HG02588 (cell line): ENCODE measurements around the gene MMRN2.
"Not testable (repeated sequence)": the region's sequence is repeated elsewhere in the genome, so short reads cannot be mapped to it uniquely, and the experiment has no call there.

Source experiments
- ATAC-seq: cut with Tn5 transposase; IDR thresholded peaks from one replicate; pipeline ENCODE4 v1.9.1; 2021; ENCODE audit warnings: mild to moderate bottlenecking, moderate library complexity; ENCODE audit not compliant: unreplicated experiment

The MMRN2 gene

DNA sequence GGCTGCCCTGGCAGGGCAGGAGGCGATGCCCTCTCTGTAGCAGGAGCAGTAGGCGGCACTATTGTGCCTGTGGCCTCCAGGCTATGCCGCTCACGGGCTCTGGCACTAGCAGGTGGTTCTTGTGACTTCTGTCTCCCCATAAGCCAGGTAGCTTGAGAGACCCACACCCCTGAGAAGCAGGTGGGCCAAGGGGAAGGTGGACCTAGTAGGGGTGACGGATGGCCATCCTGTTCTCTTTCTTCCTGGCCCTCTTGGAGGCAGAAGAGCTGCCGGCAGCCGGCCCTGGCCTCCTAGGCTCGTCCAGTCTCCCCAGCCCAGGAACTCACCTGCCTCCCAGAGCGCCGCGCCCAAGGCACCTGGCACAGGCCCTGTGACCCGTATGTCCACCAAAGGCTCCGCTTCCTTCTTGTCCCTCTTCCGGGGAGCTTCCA, 15.4 kb downstream of the MMRN2 start:
- no peak for ATAC-seq

DNA sequence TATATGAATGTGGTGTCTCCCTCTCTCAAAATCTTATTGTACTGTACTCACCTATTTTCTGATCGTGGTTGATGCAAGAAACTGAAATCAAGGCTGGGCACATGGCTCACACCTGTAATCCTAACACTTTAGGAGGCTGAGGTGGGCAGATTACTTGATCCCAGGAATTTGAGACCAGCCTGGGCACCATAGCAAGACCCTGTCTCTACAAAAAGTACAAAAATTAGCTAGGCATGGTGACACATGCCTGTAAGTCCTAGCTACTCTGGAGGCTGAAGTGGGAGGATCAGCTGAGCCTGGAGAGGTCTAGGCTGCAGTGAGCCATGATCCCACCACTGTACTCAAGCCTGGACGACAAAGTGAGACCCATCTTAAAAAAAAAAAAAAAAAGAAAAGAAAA, 16.0 kb downstream of the MMRN2 start:
- no peak for ATAC-seq

DNA sequence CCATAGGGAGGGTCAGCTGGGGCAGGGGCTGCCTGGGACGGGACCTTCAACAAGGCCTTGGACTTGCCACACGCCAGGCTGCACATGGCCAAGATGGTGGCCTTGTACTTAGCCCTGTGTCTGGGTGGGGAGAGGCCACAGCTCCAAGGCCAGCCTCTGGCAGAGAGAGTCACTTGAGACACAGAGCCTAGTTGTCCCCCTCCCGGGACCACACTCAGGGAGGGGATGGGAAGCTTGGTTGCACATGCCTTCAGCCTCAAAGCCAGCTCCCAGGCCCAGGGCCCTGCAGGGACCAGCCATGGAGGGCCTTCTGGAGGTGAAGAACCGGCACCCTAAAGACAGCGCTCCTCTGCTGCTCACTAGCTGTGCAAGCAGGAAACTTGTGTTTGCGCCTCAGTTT, 16.7 kb downstream of the MMRN2 start:
- ATAC-seq = no peak

DNA sequence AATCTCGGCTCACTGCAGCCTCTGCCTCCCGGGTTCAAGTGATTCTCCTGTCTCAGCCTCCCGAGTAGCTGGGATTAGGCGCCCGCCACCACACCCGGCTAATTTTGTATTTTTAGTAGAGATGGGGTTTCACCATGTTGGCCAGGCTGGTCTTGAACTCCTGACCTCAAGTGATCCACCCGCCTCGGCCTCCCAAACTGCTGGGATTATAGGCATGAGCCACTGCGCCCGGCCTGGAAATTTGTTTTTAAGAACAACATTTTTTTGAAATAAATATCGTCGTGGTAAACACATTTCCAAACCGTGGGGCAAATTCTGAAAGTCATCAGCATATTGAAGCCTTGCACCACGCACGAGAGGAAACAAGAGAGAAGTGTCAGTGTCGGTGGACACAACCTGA, 17.3 kb downstream of the MMRN2 start:
- ATAC-seq = not testable (repeated sequence)

DNA sequence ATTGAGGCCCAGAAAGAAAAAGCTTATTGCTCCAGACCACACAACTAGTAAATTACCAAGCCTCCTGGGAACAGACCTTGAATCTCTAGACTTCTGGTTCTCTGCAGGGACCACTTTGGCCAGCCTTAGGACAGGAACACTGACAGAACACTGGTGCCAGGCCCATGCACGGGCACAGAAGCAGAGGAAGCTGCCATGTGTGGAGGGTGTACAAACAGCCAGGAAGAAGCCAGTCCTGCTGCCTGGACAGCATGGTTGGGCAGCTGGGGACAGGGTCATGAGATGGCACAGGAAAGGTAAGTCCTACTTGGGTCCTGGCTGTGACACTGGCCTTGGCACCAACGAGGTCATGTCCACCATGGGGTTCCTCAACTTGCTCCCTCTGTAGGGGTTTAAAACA, 19.2 kb downstream of the MMRN2 start:
- ATAC-seq = no peak

DNA sequence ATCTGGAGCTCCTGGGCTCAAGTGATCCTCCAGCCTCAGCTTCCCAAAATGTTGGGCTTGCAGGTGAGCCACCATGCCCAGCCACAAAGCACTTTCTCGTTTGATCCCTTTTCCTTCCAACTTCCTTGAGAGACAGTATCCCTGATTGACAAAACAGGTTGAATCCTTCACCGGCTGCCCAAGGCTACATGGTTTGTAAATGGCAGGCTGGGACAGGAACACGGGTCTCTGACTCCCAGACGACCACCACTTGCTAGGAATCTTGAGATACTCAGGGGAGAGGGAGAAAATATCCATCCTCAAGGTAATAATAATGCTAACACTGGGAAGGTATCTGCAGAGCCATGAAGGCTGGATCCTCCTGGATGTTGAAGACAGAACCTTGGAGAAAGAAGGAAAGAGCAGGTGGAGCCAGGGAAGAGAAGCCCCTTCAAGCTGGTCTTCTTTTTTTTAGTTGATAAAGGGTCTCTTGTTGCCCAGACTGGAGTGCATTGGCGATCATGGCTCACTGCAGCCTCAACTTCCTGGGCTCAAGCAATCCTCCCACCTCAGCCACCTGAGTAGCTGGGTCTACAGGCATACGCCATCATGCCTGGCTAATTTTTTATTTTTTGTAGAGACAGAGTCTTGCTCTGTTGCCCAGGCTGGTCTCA, 19.8 kb downstream of the MMRN2 start:
- no peak for ATAC-seq

DNA sequence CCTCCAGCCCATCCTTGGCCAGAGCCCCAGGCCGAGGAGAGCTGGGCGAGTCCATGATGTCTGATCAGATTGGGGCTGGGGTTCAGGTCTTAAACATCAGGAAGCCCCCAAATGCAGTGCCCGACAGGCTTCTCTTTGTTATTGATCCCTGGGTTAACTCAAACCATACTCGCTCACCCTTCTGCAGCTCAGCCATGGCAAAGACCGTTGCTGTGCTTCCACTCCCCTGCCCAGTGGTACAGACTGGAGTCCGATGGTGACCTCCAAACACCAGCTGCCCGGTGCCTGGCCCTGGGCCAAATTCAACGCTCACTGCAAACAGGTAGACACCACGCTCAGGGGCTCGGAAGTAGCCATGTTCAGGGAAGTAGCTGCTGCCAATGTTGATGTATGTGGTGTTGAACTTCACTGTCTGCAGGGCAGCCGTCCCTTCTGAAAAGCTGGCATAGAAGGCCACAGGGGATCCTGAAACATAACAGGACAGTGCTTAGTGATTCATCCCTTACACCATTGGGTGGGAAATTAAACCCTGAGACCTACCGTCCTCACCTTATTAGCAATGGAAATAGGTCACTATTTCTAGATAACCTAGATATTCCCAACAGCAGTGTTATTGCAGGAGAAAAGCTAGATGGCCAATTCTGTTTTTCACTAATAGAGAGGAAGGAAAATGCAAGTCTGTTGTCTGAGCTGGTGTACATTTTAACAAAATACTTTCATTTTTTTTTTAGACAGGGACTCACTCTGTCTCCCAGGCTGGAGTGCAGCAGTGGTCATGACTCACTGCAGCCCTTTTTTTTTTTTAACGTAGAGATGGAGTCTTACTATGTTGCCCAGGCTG, 20.5 kb downstream of the MMRN2 start:
- no peak for ATAC-seq

DNA sequence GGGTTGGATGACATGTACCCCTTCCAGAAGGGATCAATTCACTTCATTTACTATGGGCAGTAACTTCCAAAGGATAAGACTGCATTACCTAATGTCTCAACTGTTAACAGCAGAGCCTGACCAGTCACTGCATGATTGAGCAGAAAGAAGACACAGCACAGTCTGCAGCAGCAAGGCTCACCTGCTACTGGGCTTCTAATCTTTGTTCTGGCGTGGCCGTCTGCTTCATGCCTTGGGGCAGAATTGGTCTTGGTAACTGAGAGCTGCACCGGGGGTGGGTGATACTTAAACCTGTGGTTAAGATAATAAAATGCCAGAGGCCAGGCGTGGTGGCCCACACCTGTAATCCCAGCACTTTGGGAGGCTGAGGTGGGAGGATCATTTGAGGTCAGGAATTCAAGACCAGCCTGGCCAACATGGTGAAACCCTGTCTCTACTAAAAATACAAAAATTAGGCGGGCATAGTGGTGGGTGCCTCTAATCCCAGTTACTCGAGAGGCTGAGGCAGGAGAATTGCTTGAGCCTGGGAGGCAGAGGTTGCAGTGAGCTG, 23.2 kb downstream of the MMRN2 start:
- not testable (repeated sequence) for ATAC-seq

DNA sequence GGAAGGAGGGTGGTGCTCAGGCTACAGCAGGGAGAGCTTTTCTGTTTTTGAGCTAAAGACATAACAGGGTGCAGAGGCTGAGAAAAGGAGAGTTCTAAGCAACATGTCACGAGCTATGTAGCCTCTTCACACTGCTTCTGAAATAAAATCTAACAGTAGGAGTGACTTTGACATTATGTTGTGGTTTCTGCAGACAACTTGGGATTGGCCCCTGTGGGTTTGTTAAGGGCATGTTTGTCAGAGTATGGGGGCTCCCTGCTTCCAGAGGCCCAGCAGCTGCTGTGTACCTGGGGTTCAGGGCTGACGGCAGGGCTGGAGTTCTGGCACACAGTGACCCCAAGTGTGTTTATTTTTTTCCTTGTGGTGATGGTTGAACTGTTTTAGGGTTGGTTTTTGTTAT, 24.7 kb downstream of the MMRN2 start:
- no peak for ATAC-seq

DNA sequence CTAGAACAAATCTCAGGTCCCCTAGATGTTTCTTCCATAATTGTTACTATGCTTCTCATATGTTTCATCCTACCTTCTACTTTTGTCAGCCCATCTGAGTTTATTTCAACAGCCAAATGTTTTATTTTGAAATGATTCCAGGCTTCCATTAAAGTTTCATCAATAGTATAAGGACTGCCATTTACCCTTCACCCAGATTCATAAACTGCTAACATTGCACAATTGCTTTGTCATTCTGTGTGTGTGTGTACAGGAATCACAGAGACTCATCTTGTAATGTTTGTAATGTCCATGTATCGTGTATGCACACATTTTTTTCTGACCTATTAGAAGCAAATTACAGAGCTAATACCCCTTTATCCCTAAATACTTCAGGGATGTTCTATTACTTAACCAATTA, 25.5 kb downstream of the MMRN2 start:
- ATAC-seq = no peak

DNA sequence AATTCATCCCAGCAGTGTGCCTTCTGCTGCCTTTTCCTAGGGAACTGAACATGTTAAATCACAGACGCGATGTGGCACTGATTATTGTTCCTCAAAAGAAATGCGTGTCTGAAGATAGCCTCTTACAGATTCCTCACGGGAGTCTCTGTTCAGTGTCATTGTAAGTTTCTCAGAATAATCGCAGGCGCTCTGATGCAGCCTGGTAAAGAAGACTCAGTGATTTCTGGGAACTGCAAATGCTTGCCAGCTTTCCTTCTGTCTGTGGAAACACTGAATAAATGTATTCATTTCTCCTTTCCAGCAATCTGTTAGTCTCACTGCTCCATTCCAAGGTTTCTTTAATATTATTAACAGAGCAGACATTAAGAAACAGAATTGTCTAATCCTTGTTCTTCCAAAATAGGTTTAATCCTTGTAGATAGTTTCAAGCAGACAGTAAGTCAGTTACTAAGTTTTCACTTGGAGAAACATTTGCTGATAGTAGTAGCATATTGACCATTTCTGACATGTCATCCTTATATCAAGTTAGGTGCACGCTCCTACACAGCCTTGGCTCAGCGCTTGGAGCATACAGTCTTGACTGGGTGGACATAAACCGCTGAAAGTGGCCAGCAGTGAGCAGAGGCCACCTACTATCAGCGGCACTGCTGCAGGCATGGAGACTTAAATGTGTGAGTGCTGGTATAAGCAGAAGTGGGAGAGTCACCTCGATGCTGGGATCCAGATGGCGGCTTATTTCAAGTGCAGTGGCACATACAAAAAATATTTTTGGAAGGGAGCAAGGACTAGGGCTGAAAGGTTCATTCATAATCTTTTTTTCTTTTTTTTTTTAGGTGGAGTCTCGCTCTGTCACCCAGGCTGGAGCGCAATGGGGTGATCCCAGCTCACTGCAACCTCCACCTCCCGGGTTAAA, 27.7 kb downstream of the MMRN2 start:
- no peak for ATAC-seq

DNA sequence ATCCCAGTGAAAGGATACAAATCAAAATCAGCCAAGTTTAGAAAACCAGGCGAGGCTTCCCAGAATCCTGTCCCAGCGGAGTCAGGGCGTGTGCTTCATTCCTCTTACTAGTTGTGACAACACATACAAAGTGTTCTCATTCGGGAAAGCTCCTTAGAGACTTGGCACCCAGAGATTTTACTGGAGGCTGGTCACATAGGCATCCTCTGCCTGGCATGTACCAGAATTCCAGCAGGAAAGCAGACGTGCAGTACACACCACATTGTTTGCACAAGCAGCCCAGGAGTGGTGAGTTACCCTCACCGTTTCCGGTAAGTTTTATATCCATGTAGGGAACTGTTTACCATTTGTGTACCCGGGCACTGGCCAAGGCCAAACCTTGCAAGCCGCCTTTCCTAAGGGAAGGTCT, 34.9 kb downstream of the MMRN2 start:
- no peak for ATAC-seq

DNA sequence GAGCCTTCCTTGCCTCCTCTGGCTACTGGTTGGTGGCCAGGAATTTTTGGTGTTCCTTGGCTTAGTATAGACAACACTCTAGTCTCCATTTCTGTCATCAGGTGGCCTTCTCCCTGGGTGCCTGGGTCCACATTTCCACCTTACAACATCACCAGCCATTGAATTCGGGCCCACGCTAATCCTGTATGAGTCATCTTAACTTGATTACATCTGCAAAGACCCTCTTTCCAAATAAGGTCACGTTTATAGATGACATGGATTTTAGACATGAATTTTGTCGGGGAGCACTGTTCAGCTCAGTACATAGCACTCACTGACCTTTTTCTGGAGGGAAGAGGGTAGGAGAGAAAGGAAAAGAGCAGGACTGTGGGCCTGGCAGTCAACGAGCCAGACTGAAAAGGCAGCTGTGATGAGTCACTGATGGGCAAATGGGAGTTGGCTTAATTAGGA, 39.4 kb downstream of the MMRN2 start:
- ATAC-seq = no peak

DNA sequence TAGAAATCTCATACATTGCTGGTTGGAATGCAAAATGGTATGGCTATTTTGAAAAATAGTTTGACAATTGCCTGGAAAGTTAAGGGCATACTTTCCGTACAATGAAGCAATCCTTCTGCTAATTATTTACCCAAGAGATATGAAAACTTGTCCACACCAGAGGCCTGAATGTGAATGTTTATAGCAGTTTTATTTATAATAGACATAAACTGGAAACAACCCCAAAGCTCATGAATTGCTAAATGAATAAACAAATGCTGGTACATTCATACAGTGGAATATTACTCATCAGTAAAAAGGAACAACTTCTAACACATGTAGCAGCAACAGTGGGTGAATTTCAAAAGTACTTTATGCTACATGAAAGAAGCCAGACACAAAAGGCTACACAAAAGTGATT, 42.7 kb downstream of the MMRN2 start:
- no peak for ATAC-seq

DNA sequence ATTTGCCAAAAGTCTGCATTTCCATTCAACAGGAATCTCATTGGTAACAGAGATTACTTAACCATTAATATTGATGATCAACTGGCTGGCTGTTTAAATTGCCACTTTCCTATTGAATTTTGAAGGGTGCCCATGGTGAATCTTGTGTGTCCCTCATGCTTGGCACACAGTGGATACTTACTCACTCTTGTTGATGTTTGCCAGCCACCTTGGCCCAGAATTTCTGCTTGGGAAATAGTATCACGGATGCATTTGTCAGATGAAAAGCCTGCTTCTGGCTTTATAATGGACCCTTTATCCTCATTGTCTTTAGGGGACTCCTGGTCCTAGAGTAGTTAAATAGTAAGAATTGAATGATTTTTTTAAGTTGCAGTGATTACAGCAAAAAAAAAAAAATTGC, 52.0 kb downstream of the MMRN2 start:
- no peak for ATAC-seq

DNA sequence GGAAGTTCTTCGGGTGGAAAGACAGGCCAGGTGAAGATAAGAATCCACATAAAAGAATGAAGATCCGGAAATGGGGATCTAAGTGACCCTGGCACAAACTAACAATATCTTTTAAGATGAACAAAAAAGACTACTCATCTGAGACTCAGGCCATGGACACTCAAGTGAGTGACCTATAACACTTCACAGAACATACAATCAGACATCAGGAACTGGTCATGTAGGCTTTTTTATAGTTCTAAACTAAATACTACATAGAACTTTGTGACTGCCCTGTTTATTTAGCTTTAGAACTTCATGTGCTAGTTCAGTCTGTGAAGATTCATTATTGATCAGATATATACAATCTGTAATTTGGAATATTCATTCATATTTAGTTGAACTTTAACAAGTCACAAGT, 52.8 kb downstream of the MMRN2 start:
- ATAC-seq = no peak

DNA sequence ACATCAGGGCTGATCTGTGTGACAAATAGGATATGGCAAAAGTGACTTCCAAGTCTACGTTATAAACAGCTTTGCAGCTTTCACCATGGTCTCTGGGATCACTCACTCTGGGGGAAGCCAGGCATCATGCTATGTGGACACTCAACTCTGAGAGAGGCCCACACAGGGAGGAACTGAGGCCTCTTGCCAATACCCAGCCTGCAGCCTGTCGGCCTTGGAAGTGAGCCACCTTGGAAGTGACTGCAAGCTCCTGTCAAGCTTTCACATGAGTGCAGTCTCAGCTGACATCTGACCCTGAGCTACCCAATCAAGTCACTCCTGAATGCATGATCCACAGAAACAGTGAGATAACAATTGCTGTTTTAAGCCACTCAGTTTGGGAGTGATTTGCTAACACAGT, 56.5 kb downstream of the MMRN2 start:
- no peak for ATAC-seq

DNA sequence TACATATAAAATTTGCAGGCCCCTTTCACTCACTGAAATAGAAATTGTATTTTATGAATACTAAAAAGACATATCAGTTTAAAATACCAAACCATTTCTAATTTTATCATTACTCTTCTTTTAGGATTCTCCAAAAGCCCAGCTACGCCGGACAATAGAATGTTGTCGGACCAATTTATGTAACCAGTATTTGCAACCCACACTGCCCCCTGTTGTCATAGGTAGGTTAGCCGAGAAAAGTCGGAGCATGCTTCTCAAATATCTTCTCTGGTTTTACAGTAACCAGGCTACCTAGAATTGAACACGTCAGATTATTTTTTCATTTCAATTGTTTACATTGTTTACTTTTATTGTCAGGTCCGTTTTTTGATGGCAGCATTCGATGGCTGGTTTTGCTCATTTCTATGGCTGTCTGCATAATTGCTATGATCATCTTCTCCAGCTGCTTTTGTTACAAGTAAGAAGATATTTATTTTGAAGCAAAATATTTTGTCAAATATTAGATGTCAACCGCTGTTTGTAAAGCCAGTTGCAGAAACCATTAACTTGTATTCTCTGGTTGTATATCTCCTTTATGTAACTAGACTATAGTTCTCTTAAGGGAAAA, 57.6 kb downstream of the MMRN2 start:
- no peak for ATAC-seq

DNA sequence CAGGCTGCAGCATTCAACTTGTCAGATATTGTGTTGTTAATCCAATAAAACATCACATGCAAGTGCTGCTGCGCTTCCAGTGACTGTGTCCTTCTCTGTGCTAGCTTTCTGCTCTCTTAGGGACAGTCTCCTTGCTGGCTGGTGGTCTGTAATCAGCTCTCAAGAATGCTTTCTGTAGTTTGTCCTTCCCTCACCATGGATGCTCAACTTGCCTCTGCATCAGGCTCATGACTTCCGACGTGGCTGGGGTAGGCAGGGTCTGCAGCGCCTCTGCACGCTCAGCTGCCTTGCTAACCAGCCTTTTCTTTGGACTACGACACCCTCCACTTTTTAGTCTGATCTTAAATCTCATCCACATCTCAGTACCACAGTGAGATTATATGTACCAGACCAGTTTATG, 58.3 kb downstream of the MMRN2 start:
- no peak for ATAC-seq

DNA sequence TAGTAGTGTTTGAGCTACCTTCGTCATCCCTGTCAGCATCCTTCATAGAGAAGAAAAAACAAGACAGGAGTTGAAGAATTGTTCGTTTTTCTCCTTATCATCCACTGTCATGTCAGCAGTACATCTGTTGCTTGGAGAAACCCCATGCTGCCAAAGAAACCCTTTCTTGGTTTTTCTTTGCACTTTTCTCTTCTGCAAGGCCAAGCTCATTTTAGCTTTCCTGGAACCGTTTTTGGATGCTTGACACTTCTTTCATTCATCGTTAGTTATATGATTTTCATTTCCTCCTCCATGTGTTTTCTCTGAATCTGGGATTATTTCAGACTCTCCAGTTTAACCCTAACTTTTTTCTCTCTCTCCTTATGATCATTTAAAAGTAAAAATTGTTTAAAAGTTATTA, 58.9 kb downstream of the MMRN2 start:
- ATAC-seq = no peak

DNA sequence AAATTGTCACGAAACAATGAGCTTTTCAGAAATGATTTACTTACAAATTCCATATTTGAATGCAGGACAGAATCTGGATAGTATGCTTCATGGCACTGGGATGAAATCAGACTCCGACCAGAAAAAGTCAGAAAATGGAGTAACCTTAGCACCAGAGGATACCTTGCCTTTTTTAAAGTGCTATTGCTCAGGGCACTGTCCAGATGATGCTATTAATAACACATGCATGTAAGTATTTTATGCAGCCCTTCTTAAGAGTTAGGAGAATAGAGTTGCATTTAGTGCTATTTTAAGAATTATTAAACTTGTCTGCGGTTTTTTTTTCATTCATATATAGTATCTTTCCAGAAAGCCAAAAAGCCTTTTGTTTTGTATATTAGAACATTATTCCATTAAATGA, 67.4 kb downstream of the MMRN2 start:
- no peak for ATAC-seq
